HG02610 (cell line): ENCODE results near the gene MYH9.

Source experiments
- ATAC-seq: cut with Tn5 transposase; IDR thresholded peaks from one replicate; pipeline ENCODE4 v1.9.1; 2021; ENCODE audit warnings: mild to moderate bottlenecking, moderate library complexity; ENCODE audit not compliant: unreplicated experiment

Gene MYH9

GRCh38 chr22:36351921-36352802 lies 35.6 kb downstream of the MYH9 start:
- ATAC-seq = no peak

- no peak for ATAC-seq
Measured at GRCh38 chr22:36350751-36351594, 36.8 kb downstream of the MYH9 start.

GRCh38 chr22:36349726-36350125 lies 38.0 kb downstream of the MYH9 start:
- no peak for ATAC-seq

GRCh38 chr22:36348760-36349159 lies 39.0 kb downstream of the MYH9 start:
- no peak for ATAC-seq

GRCh38 chr22:36347094-36347493 lies 40.7 kb downstream of the MYH9 start:
- no peak for ATAC-seq

GRCh38 chr22:36344106-36344827 lies 43.5 kb downstream of the MYH9 start:
- no peak for ATAC-seq

- no peak for ATAC-seq
Measured at GRCh38 chr22:36343720-36344105, 44.1 kb downstream of the MYH9 start.

GRCh38 chr22:36343070-36343719 lies 44.6 kb downstream of the MYH9 start:
- ATAC-seq = no peak

GRCh38 chr22:36341640-36342041 lies 46.1 kb downstream of the MYH9 start:
- no peak for ATAC-seq

- ATAC-seq = no peak
Measured at GRCh38 chr22:36340621-36341020, 47.1 kb downstream of the MYH9 start.

- no peak for ATAC-seq
Measured at GRCh38 chr22:36339171-36340065, 48.3 kb downstream of the MYH9 start.

- ATAC-seq = no peak
Measured at GRCh38 chr22:36337365-36338130, 50.2 kb downstream of the MYH9 start.

- no peak for ATAC-seq
Measured at GRCh38 chr22:36336246-36337182, 51.3 kb downstream of the MYH9 start.

GRCh38 chr22:36335621-36336020 lies 52.1 kb downstream of the MYH9 start:
- ATAC-seq = no peak

GRCh38 chr22:36334821-36335603 lies 52.8 kb downstream of the MYH9 start:
- ATAC-seq = no peak

- no peak for ATAC-seq
Measured at GRCh38 chr22:36334081-36334820, 53.5 kb downstream of the MYH9 start.
